ENCODE measurements around the gene OPHN1.

OPHN1 gene

DNA sequence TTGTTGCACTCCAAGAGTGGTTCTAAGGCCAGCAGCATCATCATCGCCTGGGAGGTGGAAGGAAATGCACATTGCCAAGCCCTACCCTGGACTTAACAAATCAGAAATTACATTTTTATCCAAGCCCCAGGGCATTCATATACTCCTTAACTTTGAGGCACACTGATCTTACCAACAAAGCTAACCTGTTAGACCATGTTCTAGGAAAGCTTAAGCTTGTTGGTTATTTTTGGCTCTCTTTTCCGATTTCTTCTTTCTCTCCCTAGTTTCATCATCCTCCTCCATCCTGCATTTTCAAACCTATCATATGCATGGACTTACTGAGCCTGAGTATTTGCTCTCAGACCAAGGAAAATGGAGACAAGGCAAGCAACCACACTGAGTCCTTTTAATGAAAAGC lies 133.4 kb downstream of the OPHN1 start:
- TF ChIP-seq, protein P1, sequence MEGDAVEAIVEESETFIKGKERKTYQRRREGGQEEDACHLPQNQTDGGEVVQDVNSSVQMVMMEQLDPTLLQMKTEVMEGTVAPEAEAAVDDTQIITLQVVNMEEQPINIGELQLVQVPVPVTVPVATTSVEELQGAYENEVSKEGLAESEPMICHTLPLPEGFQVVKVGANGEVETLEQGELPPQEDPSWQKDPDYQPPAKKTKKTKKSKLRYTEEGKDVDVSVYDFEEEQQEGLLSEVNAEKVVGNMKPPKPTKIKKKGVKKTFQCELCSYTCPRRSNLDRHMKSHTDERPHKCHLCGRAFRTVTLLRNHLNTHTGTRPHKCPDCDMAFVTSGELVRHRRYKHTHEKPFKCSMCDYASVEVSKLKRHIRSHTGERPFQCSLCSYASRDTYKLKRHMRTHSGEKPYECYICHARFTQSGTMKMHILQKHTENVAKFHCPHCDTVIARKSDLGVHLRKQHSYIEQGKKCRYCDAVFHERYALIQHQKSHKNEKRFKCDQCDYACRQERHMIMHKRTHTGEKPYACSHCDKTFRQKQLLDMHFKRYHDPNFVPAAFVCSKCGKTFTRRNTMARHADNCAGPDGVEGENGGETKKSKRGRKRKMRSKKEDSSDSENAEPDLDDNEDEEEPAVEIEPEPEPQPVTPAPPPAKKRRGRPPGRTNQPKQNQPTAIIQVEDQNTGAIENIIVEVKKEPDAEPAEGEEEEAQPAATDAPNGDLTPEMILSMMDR (IDR thresholded peaks at IDR 0.05; ENCODE audit: borderline replicate concordance, insufficient read depth, low read depth, low read length) = no peak
- no peak overlapping the region for H3K4me3 ChIP-seq (ENCODE audit: low read depth, low read length)

DNA sequence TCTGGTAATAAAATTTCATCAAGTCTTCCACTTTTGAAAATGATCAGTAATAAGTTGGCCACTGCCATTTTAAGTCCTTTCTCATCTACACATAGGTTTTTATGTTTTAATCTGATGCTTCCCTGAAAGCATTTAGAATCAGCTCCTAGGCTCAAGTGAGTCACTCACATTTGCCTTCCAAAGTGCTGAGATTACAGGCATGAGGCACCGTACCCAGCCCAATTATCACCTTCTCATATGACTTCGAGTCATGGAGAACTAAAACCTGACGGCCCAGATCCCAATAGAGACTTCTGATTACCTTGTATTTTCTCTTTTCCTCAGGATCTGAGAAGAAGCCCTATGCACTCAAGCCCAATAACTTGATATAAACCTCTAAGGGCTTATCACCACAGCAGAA lies 140.8 kb downstream of the OPHN1 start:
- TF ChIP-seq, protein P1 (IDR thresholded peaks at IDR 0.05; ENCODE audit: borderline replicate concordance, insufficient read depth, low read depth, low read length) = no peak
- no peak overlapping the region for H3K4me3 ChIP-seq (ENCODE audit: low read depth, low read length)

DNA sequence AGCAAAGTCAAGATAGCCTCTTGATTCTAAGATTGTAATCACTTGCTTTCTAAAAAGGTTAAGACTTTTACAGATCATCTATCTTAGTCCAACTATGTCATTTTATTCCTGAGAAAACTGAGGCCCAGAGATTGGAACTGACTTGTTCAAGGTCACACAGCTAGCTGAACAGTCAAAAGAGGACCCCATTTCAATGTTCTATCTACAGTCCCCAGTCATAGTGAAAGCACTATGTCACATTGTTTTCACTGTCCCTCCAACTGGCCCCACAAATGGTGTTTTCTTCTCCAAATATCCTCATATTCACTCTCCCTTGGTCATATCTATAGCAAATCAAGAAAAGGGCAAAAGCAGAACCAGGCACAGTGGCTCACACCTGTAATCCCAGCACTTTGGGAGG lies 145.2 kb downstream of the OPHN1 start:
- TF ChIP-seq, protein P1 (IDR thresholded peaks at IDR 0.05; ENCODE audit: borderline replicate concordance, insufficient read depth, low read depth, low read length) = no peak
- no peak overlapping the region for H3K4me3 ChIP-seq (ENCODE audit: low read depth, low read length)

DNA sequence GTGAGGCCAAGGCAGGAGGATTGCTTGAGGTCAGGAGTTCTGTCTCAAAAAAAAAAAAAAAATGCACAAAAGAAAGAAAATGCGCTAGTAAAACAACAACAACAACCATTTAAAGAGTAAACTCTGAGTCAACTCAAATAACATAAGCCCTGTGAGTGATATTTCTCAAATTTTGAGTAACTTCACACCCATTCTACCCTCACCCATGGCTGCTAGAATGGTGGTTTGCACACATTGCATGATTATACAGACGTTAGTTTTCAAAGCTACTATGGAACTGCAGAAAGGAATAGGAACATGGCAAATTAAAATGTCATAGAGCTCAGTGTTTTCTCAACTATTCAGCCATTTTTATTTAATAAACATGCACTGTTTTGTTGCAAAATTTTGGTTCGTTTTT lies 145.9 kb downstream of the OPHN1 start:
- no peak overlapping the region for H3K4me3 ChIP-seq (ENCODE audit: low read depth, low read length)
- TF ChIP-seq, protein P1 (IDR thresholded peaks at IDR 0.05; ENCODE audit: borderline replicate concordance, insufficient read depth, low read depth, low read length) = no peak

DNA sequence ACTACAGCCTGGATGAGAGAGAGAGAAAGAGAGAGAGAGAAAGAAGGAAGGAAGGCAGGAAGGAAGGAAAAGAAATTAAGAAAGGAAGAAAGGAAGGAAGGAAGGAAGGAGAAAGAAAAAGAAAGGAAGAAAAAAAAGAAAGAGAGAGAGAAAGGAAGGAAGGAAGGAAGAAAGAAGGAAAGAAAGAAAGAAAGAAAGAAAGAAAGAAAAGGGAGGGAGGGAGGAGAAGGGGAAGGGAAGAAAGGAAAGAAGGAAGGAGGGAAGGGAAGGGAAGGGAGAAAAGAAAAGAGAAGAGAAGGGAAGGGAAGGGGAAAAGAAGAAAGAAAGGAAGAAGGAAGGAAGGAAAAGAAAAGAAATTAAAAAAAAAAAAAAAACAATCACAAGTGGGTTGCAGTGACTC lies 146.3 kb downstream of the OPHN1 start:
- H3K4me3 ChIP-seq (ENCODE audit: low read depth, low read length) = no peak overlapping the region
- TF ChIP-seq, protein P1 (IDR thresholded peaks at IDR 0.05; ENCODE audit: borderline replicate concordance, insufficient read depth, low read depth, low read length) = no peak

DNA sequence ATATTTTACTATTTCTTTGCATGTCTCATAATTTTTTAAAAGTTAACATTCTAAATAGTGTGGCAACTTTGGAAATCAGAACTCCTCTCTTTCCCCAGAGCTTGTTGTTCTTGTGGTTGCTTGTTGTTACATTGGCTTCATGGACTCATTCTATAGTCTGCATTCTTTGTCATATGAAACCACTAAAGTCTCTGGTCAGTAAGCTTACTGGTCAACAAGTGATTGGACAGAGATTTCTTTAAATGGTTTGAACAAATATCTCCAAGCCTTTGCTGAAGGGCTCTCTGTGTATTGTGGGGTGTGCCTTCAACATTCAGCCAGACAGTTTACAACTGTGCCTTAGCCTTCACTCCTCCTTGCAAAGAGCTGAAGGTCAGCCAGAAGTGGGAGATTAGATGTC lies 147.2 kb downstream of the OPHN1 start:
- no peak overlapping the region for H3K4me3 ChIP-seq (ENCODE audit: low read depth, low read length)
- TF ChIP-seq, protein P1 (IDR thresholded peaks at IDR 0.05; ENCODE audit: borderline replicate concordance, insufficient read depth, low read depth, low read length) = no peak

DNA sequence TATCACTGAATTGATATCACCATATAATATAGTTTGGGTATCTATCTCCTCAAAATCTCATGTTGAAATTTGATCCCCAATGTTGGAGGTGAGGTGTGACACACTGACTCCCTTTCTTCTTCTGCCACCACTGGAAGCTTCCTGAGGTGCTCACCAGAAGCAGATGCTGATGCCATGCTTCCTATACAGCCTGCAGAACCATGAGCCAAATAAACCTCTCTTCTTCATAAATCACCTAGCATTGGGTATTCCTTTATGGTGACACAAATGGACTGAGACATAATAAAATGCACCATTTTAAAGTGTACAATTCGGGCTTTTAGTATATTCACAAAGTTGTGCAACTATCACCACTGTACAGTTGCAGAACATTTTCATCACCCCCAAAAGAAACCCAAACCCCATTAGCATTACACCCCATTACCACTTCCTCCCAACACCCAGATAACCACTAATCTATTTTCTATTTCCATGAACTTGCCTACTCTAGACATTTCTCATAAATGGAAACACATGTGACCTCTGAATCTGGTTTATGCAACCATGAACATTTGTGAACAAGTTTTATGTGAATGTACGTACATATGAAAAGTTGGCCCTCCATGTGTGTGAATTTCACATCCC lies 148.9 kb downstream of the OPHN1 start:
- TF ChIP-seq, protein P1 (IDR thresholded peaks at IDR 0.05; ENCODE audit: borderline replicate concordance, insufficient read depth, low read depth, low read length) = no peak

More for the DNA sequence above, 148.9 kb downstream of the OPHN1 start:
- no peak overlapping the region for H3K4me3 ChIP-seq (ENCODE audit: low read depth, low read length)

Measured in GM12875 (cell line).